Activated CD4-positive, alpha-beta T cell treated with anti-CD3 and anti-CD28 coated beads for 24 hours (primary cell): ENCODE data around the gene C19orf12.

ENCODE experiments used
- DNase-seq, 2 donors: peaks; one replicate each; pipeline ENCODE4 v3.0.0-alpha.2; 2020; ENCODE audit warnings: low read depth in 2 of 2

Gene C19orf12

GRCh38 chr19:29714953-29715700 lies at the start of gene C19orf12:
Gene C19orf12, minus strand, starts transcription at chr19:29715261. Its CDS starts 6,848 bp downstream, at chr19:29708413.
- DNase-seq: peak; percentile 43 to 45

DNA sequence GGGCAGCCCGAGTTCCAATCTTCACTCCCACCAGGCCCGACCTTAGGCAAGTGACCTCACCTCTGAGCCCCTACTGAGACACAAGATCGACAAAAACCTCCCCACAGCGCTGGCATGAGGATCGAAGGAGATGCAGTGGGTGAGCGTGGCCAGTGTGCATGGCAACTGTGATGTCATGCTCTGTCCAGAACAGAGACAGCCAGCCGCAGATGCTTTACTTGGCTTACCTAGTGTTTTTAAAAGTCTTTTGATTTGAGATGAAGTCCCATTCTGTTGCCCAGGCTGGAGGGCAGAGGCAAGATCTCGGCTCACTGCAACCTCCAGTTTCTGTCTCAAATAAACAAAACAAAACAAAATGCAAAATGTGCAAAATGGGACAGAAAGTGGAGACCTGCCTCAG lies 49.3 kb upstream of the C19orf12 start:
- no peak for DNase-seq

GRCh38 chr19:29763196-29763595 lies 48.1 kb upstream of the C19orf12 start:
- no peak for DNase-seq

- DNase-seq: no peak
These were observed 46.6 kb upstream of the C19orf12 start for GRCh38 chr19:29761575-29762232.

- DNase-seq: no peak
These were observed 45.9 kb upstream of the C19orf12 start for GRCh38 chr19:29760752-29761502.

DNA sequence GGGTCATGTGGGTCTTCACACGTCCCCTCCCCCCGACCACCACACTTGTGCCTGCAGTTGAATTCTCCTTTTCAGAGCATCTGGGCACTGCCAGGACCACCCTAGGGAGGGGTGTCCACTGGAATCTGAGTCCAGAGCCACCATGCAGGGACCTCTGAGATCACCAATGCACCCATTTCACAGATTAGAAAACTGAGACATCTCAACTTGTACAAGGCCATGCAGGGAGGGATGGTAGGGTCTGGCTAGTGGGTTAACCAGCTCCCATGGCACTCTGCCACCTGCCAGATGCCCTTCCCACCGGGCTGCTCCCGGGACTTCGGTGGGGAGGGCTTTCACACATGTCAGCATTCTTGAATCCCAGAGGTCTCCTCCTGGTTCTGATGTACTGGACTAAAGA lies 44.3 kb upstream of the C19orf12 start:
- DNase-seq: no peak

- no peak for DNase-seq
These were observed 43.8 kb upstream of the C19orf12 start for GRCh38 chr19:29758863-29759262.

- no peak for DNase-seq
These were observed 42.5 kb upstream of the C19orf12 start for GRCh38 chr19:29757551-29757950.

- DNase-seq: no peak
These were observed 38.9 kb upstream of the C19orf12 start for GRCh38 chr19:29753934-29754305.

- DNase-seq: no peak
These were observed 38.3 kb upstream of the C19orf12 start for GRCh38 chr19:29753190-29753933.

GRCh38 chr19:29752450-29753025 lies 37.5 kb upstream of the C19orf12 start:
- DNase-seq: no peak

- DNase-seq: no peak
These were observed 36.9 kb upstream of the C19orf12 start for GRCh38 chr19:29751932-29752331.

- DNase-seq: no peak
These were observed 34.9 kb upstream of the C19orf12 start for GRCh38 chr19:29750001-29750400.

DNA sequence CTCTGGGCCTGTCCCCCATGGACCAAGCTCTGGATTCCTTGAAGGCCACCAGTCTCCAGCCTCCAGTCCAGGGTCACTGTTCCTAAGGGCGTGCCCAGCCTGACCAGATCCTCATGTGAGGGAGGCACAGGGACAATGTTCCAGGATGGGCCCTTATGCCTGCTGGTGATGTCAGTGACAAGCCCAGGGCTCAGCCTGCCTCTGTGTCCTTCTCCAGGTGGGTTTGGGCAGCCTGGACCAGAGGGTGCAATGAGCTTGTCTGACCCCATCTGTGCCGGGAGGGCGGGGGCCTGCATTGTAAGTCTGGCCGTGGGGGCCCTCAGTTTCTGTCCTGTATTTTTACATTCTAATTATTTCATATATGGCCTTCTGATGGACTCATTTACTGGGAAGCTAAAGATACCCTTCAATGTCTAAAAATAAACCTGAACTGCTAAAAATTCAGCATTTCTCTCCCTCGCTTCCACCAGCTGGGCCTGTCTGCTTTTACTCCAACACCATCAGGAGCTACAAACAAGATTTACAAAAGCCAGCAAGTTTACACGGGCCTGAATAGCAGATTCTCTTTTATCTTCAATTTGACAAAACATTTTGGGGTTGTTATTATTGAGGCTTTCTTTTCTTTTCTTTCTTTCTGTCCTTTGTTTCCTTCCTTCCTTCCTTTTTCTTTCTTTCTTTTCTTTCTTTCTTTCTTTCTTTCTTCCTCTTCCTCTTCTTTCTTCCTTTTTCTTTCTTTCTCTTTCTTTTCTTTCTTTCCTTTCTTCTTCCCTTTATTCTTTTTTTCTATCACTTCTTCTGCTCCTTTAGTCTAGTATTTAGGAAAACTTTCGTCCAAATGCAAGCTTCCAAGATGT lies 34.2 kb upstream of the C19orf12 start:
- DNase-seq: no peak

DNA sequence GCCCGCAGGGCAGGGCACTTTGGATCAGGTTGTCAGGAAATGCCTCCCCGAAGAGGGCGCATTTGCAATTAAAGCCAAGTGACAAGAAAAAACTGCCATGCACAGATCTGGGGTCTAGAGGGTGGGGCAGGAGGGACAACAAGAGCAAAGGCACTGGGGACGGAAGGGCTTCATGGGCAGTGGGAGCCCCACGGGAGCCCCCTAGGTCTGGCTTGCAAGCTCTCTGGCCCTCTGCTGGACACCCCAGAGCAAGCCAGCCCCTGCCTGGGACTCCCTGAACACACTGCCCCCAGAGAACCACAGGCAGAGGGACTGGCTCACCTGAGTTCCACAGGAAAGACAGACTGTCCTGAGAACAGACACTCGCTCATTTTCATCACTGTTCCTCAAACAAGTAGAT lies 30.2 kb upstream of the C19orf12 start:
- no peak for DNase-seq

DNA sequence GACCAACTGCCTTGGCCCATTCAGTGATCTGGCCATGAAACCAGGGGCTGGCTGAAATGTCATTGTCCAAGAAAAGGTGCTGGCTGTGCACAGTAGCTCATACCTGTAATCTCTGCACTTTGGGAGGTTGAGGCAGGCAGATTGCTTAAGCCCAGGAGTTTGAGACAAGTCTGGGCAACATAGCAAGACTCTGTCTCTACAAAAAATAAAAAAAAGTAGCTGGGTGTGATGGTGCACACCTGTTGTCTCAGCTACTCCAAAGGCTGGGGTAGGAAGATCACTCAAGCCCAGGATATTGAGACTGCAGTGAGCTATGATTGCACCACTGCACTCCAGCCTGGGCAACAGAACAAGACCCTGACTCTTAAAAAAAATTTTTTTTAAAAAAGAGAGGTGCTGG lies 28.6 kb upstream of the C19orf12 start:
- DNase-seq: no peak

DNA sequence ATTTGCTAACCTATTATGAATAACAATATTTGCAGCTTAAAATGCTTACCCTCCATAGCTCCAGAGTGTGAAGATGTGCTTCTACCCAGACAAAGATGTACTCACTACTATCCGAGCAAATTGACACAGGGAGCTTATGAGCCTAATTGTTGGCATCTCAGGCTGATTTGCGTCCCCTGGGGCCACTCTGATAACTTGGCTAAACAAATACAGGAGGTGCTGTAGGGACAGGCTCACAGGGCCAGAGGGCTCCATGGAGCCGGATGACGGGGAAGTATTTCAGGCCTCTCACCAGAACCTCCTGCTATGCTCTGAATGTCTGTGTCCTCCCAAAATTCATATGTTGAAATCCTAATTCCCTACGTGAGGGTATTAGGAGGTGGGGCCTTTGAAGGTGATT lies 26.7 kb upstream of the C19orf12 start:
- no peak for DNase-seq

DNA sequence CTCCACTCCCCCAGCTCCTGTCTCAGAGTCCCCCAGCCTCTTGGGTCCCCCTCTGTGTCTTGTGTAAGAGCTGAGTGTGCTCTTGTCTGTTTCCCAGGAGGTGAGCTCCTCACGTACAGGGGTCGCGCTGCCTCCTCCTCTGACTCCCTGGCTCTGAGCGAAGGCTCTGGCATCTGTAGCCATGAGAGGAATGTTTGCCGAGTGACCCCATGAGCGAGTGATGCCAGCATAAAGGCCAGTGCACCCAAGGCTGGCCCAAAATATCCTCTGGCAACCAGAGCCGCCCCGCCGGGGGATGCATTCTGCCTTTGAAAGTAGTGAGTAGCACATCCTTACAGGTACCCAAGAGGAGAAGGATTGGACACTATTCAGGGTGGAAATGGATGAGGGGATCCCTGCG lies 26.2 kb upstream of the C19orf12 start:
- DNase-seq: no peak

GRCh38 chr19:29737461-29738000 lies 22.5 kb upstream of the C19orf12 start:
- DNase-seq: no peak

DNA sequence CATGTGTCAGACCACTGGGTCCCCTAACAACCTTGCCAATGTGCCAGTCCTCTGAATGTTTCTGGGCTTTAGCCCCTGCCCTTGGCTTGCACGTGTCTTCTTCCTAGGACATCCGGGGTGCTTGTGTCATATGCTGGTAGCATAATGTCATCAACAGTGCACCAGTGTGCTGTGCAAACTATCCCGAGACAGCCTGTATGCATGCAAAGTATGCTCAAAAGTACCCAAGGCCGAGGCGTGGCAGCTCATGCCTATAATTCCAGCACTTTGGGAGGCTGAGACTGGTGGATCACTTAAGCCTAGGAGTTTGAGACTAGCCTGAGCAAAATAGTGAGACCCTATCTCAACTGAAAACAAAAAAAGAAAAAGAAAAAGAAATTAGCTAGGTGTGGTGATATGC lies 20.8 kb upstream of the C19orf12 start:
- DNase-seq: no peak
